ENCODE results near the gene PTPRU.
"Not testable (repeated sequence)": the region's sequence is repeated elsewhere in the genome, so short reads cannot be mapped to it uniquely, and the experiment has no call there.

The PTPRU gene

DNA sequence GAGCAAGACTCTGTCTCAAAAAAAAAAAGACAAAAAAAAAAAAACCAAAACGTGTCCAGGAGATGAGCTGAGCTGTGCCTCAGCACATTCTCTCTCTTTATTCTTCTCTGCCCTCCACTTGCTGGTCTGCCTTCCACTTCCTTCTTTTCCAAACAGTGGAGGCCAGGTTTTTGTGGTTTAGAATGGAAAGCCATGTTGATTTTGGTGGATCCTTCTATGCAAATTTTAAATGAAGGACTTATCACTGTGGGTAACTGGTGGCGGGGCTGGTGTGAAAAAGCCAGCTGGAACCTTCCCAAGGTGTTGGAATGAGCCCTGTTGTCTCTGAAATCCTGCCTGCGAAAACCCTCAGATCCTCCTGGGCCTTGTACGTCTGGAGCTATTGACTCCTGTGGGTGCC lies 61.9 kb downstream of the PTPRU start:
- no peak for DNase-seq

DNA sequence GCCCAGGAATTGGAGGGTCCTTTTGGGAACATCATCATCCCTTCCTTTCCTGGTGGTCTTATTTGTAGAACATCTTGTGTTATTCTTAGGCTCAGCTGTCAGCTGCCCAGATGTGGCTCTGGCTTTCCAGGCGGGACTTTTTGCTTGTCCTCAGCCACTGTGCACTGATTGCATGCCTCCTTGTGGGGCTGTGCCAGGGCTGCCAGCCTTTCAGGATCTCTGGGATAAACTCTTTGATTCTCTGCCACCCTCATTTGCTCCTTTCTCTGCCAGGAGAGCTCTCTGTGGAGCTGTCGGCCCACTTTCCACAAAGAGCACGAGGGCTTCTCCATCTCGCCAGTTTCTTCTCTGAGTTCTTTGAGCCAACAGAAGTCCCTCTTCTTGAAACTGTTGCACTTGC lies 63.1 kb downstream of the PTPRU start:
- DNase-seq, result no peak

DNA sequence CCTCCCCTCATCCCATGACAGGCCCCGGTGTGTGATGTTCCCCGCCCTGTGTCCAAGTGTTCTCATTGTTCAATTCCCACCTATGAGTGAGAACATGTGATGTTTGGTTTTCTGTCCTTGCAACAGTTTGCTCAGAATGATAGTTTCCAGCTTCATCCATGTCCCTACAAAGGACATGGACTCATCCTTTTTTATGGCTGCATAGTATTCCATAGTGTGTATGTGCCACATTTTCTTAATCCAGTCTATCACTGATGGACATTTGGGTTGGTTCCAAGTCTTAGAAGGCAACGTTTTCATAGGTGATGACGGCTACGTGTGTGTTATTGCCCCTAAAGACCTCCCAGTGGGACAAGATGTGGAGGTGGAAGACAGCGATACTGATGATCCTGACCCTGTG lies 65.4 kb downstream of the PTPRU start:
- DNase-seq, result not testable (repeated sequence)

DNA sequence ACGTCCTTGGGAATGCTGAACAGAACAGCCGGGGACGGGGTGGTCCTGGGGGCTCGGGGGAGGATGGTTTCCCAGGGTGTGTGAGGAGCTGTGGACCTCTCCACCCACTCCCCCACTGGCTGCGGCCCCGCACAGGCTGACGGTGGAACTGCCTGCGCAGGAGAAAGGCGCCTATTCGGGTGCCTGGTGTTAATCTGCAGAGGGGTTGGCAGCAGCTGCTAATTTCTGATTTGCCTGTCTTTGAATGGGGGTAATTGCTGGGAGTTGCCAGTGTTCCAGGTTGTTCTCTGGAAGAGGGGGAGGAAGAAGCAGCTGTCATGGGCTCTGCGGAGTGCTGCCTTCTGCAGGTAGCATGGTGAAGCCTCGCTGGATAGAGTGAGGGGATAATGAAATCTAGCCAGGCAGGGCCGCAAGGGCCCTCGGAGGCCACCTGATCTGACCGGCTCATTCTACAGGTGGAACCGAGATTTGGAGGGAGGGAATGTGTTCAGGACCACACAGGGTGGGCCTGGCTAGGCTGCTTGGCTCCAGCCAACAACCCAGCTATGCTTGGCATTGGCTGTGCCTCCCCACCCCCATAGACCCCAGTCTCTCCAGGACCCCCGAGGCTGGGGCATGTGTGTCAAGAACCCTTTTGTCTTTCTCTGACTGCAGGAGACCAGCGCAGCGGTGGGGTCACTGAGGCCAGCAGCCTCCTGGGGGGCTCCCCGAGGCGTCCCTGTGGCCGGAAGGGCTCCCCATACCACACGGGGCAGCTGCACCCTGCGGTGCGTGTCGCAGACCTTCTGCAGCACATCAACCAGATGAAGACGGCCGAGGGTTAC lies 67.1 kb downstream of the PTPRU start:
- no peak for DNase-seq

DNA sequence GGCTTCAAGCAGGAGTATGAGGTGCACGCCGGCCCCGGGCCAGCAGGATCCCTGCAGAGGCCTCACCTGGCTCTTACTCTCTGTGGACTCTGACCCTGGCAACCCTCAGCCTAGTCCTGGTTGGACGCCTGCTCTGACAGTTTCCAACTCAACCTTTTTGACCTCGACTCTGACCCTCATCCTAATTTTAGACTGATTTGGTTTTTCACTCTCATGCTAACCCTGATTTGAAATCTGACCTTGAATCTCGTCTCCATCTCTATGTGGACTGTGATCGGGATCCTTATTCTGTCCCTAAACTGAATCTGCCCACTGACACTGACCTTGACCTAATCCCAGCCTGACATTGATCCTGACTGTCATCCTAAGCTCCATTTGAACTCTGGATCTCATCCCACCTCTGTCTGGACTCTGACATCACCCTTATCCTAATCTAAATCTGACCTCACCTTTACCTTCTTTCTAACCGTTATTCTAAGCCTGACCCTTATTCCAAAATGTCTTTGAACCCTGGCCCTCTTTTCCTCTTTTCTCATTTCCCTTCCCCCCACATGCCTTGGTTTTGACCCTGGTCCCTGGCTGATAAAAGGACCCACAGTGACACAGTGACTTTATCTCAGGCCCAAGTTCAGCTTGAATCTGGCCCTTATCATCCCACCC lies 67.8 kb downstream of the PTPRU start:
- DNase-seq, result no peak

DNA sequence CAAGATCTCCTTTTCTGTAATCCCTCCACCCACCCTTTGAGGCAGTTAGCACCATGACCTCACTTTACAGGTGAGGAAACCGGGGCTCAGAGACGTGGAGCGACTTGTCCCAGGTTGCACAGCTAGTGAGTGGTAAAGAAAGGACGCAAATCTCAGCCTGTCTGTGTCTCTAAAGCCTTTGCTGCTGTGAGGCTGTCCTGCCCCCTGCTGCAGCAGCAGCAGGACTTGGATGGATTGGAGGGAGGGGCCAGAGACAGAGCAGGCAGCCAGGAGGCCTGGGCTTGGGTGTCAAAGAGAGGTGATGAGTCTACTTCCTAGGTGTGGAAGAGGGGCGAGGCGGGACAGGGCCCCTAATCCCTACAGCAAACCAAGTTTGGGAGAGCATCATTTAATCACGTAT lies 69.6 kb downstream of the PTPRU start:
- no peak for DNase-seq

DNA sequence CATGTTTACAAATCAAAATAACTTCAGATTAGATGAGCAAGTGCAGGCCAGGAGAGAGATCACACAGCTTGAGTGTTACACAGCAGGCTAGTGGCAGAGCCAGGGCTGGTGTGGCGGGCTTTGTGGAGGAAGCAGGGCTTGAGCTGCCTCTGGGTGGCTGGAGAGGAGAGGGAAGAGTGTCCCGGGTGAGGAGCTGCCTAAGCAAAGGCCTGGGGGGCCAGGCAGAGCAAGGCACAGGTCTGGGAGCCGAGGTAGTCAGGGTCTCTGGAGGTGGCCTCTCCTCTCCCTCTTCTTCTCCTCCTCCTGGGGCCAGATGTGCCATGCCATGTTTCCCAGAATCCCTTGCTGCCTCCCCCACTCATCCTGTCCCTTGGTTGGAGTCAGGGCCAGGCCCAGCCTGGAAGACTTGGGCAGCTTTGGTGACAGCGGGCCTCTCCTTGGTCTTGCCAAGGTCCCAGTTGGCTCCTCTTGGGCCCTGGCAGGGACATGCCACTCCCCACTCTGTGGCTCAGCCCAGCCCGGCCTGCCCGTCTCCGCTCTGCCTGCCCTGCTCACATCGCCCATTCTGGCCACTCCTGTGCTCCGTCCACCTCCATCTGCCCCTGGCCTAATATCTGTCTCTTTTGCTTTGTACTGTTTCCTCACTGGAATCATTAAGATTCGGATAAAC lies 70.3 kb downstream of the PTPRU start:
- no peak for DNase-seq

DNA sequence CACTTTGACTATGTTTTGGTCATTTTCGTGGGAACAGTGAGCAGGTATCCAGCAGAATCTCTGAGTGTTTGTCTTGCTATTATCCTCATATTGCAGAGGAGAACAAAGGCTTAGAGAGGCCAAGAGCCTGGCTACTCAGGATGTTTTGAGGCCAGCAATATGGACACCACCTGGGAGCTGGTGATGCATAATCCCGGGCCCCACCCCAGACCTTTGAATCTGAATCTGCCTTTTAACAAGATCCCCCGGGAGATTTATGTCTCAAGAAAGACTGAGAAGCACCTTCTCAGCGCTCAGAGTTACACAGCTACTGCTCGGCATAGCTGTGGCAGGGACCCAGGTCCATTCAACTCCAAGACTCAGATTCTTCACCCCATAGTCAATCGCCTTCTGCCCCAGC lies 72.8 kb downstream of the PTPRU start:
- DNase-seq, result no peak

DNA sequence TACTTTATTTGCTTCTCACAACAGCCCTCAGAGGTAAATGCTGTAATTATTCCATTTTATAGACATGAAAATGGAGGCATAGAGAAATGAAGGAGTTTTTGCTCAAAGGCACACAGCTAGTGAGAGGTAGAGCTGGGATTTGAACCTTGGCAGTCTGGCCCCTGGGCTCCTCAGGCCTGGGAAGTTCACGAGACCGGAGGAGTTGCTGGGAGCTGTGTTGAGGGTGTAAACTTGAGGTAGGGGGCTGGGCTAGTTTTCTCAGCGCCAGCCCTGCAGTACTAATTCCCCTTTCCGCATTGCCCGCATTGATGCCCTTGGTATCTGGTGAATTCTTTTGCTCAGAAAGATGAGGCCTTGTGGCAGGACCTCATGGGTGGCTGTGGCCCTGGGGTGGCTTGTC lies 73.3 kb downstream of the PTPRU start:
- DNase-seq, result no peak

DNA sequence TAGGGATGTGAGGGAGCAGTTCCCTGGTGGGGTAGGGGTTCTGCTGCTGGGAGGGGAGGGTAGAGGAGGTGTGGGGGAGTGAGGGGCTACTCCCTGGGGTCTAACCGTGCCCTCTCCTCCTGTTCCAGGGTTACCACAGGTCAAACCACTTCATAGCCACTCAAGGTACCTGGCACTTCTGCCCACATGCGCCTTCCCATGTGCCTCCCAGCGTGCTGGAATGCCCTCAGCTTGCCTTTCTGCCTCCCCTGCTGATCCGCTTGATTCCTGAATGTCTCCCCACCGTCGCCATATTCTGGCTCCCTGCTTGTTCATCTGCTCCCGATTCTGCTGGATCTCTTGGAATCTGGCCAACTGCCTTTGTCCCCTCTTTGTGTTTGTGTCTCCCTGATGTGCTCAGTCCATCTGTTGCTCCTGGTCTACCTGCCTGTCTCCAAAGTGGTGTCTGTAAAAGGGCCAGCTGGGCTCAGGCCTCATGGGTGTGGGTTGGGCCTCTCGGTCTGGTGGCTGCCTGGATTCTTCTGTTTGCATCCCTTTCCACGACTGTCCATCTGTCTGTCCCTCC lies 74.4 kb downstream of the PTPRU start:
- no peak for DNase-seq

DNA sequence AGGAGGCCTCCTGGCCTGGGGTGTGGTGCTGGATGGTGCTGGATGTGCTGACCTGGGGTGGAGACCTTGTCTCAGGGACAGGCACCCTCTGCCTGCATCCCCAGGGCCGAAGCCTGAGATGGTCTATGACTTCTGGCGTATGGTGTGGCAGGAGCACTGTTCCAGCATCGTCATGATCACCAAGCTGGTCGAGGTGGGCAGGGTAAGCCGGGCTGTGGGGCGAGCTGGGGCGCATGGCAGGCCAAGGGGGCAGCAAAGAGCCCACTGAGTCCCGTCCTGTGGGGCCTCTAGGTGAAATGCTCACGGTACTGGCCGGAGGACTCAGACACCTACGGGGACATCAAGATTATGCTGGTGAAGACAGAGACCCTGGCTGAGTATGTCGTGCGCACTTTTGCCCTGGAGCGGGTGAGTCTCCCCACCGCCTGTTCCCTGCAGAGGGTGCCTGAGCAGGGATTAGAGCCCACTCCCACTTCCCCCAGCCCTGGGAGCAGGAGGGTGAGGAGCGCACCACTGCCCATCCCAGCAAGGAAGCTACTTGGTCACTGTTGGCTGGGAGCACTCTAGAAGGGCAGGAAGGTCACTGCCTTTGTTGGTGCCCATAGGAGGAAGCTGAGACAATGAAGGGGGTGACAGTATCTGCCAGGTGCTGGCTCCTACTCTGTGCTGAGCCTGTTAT lies 75.2 kb downstream of the PTPRU start:
- no peak for DNase-seq

DNA sequence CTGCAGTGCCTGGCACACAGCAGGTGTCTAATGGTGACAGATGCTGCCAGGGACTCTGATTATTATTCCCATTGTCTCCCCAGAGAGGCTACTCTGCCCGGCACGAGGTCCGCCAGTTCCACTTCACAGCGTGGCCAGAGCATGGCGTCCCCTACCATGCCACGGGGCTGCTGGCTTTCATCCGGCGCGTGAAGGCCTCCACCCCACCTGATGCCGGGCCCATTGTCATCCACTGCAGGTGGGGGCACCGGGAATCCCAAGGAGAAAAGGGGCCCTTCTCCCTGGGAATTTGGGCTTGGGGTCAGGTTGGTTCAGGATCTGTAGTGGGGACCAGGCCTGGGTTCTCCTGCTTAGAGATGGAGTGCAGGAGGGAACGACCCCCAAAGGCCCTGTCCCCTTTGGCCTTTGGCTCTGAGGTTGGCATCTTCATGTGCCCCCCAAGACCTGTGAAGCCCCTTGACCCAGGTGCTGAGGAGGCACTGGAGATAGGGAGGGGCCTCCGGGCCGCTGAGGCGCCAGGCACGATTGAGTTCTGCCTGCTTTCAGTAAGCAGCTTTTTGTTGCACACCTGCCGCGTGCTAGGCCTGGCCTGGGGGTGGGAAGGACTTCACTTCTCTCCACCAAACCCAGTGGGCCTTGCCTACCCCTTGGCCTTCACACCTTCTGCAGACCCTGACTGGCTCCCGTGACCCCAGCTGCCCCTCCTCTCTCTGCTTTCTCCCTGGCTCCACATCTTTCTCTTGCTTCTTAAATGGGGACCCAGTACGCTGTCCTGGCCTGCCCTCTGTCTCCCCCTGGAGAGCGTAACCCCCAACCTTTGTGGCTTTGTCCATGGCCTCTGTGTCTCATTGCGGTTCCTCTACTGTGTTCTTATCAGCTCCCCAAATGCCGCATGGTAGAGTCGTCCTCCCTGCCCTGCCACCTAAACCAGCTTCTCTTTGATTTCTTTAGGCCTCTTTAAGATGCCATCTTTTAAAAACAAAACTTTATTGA lies 76.4 kb downstream of the PTPRU start:
- DNase-seq, result no peak

DNA sequence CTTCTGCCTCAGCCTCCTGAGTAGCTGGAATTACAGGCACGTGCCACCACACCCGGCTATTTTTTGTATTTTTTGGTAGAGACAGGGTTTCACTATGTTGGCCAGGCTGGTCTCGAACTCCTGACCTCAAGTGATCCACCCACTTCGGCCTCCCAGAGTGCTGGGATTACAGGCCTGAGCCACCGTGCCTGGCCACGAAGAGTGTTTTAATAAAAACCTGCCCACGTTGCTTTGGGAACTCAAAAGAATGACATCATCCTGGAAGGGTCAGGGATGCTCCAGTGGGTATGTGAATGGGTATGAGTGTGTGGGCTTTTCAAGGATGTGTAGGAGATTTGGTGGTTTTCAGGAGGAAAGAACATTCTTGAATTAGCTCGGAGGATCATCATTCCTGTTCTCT lies 78.4 kb downstream of the PTPRU start:
- DNase-seq, result not testable (repeated sequence)

DNA sequence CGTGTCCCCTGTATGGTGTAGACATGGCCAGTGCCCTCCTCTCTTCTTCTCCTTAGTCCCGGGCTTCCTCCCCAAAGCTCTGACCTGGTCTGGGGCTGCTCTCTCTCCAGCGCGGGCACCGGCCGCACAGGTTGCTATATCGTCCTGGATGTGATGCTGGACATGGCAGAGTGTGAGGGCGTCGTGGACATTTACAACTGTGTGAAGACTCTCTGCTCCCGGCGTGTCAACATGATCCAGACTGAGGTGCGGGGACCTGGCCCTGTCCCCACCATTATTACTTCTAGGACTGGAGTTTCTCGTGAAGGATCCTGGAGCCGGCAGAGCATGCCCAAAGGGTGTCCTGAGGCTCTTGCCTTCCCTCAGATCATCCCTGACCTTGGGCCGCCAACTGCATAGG lies 78.9 kb downstream of the PTPRU start:
- no peak for DNase-seq

DNA sequence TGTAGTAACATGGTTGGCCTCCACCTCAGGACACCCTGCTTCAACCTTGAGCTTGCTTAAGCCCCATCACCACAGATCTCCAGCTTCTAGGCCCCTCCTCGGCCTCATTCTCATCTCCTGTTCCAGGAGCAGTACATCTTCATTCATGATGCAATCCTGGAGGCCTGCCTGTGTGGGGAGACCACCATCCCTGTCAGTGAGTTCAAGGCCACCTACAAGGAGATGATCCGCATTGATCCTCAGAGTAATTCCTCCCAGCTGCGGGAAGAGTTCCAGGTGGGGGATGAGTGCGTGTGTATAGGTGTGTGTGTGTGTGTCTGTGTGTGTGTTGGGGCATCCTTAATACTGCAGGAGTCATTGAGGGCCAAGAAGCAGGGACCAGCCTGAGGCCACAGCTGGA lies 79.6 kb downstream of the PTPRU start:
- no peak for DNase-seq

DNA sequence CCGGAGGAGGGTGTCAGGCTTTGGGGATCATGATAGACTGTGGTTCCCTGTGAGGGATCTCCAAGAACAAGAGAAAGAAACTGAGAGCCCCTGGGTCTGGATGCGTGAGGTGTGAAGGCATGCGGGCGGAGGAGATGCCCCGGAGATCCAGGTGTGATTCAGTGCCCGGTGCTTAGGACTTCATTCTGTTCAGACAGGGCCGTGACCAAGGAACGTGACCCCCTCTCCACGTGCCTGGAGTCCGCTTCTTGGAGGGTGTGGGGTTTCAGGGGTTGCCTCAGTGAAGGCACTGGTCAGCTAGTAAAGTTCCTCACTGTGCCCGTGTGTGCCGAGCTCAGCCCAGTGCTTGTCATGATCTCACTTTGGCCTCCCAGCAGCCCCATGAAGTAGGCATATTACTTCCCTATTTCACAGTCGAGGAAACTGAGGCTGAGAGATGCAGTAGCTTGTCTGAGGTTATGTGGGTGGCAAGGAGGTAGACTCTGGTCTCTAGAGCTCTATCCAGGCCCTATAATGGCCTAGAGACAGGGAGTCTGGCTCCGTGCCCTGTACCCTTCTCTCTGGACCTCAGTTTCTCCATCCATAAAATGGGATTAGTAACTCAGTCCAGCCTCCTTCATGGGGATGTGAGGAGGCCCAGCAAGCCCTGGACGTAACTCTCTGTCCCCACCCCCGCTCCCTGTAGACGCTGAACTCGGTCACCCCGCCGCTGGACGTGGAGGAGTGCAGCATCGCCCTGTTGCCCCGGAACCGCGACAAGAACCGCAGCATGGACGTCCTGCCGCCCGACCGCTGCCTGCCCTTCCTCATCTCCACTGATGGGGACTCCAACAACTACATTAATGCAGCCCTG lies 81.0 kb downstream of the PTPRU start:
- no peak for DNase-seq

DNA sequence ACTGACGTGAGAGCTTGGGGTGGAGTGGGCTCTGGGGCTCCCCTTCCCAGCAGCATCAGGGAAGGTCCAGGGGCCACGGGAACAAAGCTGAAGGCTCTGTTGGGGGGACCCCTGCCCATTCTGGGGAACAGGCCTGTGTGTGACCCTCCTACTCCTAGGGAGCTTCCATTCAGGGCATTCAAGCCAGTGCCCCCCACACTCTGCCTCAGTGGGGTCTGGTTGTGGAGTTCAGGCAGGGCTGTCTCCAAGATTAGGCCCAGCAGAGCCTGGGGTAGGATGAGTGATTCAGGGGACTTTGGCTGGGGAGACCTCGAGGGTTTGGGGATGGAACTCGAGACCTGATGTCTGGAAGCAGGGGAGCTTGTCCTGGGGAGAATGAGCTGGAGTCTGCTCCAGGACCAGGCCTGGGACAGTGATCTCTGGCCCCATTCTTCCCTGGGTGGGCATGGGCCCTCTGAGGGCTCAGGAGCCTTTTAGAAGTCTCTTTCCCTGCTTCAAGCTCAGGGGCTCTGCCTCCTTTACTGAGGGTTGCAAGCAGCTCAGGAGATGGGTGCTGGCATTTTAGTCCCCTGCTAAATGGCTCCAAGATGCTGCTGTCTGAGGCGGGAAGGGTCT lies 81.7 kb downstream of the PTPRU start:
- DNase-seq, result no peak

DNA sequence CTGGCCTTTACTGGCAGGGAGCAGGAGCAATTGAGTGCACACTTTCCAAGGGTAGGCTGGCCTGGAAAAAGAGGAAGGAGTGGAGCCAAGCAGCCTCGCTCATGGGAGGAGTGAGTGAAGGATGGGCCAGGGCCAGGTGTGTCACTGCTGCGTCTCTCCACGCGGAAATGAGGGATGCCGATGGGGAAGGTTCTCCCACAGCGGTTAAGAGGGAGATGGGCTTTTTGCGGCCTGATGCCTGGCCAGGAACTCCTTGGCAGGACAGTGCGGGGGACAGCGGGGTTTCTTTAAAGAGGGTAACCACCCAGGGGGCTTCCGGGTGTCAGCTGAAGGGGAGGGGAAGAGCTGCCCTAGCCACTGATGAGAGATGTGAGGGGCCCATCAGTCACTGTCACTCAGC lies 82.4 kb downstream of the PTPRU start:
- no peak for DNase-seq

DNA sequence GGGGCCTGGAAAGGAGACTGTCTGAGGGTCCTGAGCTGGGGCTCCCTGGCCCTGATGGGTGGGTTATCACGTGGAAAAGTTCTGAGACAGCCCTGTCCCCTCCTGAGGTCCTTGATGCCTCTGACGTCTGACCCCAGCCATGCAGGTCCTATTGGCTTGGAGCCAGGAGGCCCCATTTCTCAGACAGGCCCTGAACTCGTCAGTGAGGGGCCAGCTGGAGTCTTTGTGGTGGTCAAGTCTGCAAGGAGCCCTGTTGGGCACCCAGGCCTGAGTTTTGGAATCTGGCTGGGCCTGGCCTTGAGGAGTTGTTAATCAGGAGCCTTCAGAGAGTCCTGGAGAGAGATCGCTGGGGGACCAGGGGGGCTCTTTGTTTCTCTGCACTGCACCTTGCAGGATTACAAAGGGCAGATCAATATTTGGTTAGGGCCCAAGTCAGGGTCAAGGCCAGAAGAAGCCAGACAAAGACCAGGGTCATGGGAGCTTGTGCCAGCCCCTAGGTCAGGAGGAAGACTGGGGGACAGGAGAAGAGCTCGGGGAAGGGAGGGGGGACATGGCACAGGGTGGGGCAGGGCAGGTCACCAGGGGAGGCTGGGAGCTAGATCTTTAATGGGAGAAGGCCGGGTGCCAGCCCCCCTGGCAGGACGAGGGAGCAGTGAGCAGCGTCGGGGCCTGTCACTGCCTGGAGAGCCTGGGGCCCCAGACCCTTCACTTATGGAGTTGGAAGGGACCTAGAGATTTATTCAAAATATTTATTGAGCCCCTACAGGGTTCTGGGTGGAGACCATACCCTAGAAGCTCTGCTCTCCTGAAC lies 83.2 kb downstream of the PTPRU start:
- DNase-seq, result no peak

Measured in activated CD8-positive, alpha-beta memory T cell treated with anti-CD3 and anti-CD28 coated beads, Interleukin-2, amount 50 U/mL, for 4 hours (primary cell).